Ureter (tissue), 1 donor: Measurements from ENCODE around the gene CNOT11. TPM values are rescaled to one million over a fixed set of nuclear protein-coding genes. Genes with fewer than 3 reads are reported as not detected.
"Not testable (repeated sequence)": the region's sequence is repeated elsewhere in the genome, so short reads cannot be mapped to it uniquely, and the experiment has no call there.

Experiments
- DNase-seq: peaks from one replicate; pipeline ENCODE4 v3.0.0-alpha.2; 2020; ENCODE audit warnings: low spot score
- total RNA-seq: library from RNA; stranded (reverse); gene quantifications from one replicate; pipeline ENCODE4 v1.2.4, GENCODE V29; 2023
- donor health status: DM: yes; HTN: yes; CAD: no.

Gene CNOT11
- 71.3 TPM for total RNA-seq

DNA sequence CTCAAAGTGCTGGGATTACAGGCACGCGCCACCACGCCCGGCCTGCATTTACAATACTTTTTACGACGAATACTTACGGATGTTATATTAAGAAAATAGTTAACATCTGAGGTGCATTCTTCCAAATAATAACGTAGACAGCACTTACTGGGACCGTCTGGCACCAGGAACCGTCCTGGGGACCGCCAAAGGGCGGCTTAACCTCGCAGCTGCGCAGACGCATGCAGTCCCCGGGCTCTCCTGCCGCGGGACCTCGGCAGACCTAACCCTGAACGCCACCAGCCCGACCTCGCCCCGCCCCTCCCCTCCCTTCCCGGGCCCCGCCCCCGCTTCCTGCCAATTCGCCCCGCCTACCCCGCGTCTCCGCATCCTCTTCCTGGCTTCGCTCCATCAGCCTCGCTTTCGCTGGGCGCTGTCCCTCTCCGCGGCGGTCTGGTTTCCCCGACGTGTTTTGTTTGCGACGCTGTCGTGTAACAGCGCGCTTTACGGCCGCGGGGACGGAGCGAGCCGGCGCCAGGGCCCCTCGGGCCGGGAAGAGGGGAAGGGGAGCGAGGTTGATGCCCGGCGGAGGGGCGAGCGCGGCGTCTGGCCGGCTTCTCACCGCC, at the start of gene CNOT11:
Gene CNOT11, plus strand, starts transcription at position 479 of the 605 bp plus-strand sequence. Its CDS starts 79 bp downstream, at position 558.
- DNase-seq = peak; percentile 99

DNA sequence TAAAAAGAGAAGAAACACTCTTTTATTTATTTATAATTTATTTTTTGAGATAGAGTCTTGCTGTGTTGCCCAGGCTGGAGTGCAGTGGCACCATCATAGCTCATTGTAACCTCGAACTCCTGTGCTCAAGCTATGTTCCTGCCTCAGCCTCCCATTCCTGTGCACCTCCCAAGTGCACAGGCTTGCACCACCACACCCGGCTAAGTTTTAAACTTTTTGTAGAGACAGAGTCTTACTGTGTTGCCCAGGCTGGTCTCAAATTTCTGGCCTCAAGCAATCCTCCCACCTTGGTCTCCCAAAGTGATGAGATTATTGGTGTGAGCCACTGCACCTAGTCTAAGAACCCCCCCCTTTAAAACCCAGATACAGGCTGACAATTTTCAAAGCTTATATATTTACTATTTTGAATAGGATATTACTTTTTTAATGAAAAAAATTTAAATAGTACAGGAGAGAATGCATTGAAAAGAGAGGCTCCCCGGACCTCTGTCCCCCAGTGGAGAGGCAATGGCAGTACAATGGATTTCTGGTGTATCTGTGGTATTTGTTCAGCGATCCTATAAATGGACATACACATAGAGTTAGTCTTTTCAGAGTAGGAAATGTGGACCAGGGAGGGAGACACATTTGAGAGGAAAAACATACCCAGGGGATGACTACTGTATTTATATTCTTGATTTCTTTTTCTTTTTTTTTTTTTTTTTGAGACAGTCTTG, 48.1 kb upstream of the CNOT11 start:
- no peak for DNase-seq

DNA sequence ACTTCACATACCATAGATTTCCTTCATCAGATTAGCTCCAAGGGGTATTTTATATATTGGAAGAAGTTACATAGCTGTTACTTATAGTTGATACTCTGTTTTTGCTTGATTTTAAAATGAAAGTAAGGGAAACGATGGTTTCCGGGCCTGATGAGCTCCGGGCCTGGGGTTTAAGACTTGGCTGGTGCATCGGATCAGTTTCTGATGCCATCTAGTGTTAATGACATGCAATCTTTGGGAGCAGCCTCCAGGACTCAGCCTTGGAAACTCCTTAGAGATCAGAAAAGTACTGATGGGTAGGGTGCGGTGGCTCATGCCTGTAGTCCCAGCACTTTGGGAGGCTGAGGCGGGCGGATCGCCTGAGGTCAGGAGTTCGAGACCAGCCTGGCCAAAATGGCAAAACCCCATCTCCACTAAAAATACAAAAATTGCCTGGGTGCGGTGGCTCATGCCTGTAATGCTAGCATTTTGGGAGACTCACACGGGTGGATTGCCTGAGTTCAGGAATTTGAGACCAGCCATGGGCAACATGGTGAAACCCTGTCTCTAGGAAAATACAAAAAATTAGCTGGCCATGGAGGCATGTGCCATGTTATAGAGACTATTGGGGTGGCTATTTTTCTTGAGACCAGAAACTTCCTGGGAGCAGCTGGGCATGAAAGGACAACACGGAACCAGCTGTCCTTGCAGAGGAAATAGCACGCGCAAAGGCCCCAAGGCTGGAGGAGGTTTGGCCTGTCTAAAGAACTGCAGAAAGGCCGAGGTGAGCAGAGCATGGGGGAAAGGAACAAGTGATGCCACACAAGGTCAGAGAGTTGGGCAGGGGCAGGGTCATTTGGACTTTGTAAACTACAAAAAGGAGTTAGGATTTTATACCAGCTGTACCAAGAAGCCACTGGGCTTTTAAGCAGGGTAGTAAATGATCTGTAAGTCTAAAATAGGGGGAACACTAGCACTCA, 46.9 kb upstream of the CNOT11 start:
- peak; percentile 65 for DNase-seq

DNA sequence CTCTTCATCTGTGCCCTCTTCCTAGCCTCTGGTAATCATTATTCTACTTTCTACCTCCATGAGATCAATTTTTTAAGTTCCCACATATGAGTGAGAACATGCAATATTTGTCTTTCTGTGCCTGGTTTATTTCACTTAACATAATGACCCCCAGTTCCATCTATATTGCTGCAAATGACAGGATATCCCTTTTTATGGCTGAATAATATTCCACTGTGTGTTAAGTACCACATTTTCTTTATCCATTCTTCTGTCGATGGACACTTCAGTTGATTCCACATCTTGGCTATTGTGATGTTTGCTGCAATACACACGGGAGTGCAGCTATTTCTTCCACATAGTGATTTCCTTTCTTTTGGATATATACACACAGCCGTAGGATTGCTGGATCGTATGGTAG, 43.9 kb upstream of the CNOT11 start:
- DNase-seq = no peak

DNA sequence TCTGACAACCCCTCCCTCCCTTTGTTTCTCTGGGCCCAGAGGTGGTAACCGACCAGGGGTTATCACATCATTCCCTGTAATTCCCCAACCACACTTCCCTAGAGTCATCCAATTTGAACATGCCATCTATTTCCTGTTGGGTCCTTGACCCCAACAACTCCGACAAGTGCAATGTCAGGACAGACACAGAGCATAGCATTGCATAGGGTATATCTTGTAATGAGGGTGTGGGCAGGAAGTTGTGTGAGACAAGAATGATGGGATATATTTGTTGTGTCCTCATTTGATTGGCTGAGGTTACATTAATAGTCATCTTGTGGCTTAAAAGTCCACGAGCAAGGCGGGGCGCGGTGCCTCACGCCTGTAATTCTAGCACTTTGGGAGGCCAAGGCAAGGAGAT, 33.4 kb upstream of the CNOT11 start:
- no peak for DNase-seq

DNA sequence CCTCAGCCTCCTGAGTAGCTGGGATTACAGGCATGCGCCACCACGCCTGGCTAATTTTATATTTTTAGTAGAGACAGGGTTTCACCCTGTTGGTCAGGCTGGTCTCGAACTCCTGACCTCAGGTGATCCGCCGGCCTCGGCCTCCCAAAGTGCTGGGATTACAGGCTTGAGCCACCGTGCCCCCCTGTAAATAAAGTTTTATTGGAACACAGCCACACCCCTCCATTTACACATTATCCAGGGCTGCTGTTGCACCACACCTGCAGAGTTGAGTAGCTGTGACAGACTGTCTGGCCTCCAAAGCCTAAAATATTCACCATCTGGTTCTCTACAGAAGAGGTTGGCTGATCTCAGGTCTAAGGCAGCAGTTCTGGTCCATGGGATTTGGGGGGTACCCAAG, 32.6 kb upstream of the CNOT11 start:
- DNase-seq = not testable (repeated sequence)

DNA sequence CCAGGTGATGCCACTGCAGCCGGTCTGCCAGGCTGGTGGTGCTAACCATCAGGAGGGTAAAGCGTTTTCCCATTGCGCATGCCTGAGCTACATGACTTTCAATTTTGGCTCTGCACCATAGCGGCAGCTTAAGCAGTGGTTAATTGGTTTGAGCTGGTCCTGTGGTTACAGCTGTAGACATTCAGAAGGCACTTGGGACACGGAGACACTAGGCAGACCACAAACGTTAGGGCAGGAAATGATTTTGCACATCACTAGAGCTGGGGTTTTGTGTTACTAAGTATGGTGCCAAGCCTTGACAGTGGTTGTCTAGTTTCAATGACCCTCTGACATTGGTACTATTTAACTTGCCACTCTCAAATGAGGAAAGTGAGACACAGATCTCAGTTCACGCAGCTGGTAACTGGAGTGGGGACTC, 28.9 kb upstream of the CNOT11 start:
- no peak for DNase-seq

DNA sequence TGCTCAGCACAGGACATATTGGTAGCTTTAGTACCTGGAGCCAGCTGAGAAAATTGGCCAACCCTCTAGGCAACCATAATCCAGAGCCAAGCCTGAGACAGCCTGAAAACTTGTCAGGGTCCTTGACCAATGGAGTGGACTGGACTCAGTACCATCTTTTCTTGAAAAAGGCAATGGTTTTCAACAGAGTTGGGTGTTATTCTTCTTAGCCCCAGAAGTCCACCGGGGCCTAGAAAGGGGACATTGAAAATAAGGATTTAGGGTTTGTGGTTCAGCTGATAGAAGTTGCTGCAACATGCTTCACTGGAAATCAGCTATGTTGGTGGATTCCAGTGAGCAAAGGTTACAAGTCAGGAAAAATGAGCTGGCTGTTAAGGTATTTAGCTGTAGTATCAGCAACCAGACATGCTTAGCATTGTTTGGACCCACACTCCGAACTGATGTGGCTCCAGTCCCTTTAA, 22.1 kb upstream of the CNOT11 start:
- DNase-seq = no peak

DNA sequence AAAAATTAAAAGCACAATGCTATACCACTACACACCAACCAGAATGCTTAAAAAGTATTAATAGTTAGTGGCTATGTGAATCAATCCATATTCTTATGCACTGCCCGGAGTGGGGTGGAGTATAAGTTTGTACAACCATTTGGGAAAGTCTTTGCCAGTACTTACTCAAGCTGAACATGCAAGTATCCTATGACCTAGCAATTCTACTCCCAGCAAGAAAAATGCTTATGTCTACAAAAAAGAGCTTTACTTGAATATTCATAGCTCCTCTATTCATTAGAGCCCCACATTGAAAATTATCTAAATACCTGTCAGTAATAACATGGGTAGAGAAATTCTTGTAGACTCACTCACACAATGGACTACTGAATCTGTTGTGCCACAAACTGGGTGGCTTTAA, 21.4 kb upstream of the CNOT11 start:
- DNase-seq = no peak

DNA sequence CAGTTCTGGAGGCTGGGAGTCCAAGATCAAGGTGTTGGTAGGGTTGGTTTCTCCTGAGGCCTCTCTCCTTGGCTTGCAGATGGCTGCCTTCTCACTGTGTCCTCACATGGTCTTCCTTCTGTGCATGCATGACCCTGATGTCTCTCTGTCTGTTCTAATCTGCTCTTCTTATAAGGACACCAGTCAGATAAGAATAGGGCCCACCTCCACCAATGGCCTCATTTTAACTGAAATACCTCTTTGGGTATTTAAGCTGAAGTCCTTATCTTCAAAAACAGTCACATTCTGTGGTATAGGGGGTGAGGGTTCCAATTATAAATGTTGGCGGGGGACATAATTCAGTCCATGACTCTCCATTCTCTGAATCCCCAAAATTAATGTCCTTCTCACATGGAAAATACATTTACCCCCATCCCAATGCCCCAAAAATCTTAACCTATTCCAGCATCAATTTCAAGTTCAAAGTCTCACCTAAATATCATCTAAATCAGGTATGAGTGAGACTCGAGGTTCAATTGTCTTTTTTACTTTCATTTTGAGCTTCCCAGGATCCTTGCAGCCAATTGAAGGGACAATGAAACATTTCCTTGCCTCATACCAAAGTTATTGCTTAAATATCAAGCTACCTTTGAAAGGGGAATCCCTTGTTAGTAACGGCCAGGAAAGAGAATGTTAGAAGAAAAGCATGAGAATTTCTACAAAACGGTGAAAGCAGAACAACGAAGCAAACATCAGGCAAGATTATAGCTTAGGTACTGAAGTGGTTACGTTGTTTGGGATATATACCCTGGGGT, 20.6 kb upstream of the CNOT11 start:
- no peak for DNase-seq

DNA sequence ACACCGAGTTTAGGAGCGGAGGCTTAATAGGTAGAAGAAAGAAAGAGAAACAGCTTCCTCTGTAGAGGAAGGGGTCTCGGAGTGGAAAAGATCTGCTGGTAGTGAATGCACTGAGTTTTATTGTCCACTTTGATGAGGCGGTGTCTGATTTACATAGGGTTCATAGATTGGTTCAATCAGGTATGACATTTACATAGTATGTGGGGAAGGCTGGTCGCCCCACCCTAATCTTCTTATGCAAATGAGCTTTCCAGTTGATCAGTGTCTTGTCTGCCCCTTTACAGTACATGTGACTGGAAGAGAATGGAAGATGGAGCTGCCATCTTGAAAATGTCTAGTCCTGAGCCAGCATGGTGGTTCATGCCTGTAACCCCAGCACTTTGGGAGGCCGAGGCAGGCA, 19.9 kb upstream of the CNOT11 start:
- no peak for DNase-seq

DNA sequence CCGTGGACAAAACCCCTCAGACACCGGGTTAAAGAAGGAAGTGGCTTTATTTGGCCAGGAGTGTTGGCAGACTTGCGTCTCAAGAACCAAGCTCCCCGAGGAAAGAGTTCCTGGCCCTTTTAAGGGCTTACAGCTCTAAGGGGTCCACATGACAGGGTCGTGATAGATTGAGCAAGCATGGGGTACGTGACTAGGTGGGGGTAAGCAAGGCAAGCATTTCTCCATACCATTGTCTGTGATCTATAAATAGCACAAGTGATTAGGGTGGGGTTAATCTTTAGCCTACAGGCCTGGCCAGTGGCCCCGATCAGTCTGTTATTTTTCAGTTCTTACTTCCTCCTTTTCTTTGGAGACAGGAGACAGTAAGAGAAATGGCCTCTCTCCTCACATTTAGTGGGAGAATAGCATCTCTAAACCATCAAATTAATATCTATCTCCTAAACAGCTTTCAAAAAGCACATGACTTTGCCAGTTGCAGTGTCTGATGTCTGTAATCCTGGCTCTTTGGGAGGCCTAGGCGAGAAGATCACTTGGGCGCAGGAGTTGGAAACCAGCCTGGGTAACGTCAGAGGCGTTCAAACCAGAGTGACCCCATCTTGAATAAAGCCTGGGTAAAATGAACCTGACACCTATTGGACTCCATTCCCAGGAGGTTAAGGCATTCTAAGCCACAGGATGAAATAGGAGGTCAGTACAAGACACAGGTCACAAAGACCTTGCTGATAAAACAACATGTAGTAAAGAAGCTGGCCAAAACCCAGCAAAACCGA, 18.3 kb upstream of the CNOT11 start:
- no peak for DNase-seq

DNA sequence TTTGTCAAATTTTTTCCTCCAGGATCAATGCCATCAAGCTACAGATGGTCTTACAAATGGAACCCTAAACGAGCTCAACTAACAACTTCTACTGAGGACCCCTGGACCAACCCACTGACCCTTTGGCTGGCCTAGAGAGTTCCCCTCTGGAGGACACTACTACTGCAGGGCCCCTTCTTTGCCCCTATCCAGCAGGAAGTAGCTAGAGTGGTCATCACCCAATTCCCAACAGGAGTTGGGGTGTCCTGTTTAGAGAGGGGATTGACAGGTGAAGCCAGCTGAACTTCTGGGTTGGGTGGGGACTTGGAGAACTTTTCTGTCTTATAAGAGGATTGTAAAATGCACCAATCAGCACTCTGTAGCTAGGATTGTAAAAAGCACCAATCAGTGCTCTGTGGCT, 16.7 kb upstream of the CNOT11 start:
- DNase-seq = not testable (repeated sequence)

DNA sequence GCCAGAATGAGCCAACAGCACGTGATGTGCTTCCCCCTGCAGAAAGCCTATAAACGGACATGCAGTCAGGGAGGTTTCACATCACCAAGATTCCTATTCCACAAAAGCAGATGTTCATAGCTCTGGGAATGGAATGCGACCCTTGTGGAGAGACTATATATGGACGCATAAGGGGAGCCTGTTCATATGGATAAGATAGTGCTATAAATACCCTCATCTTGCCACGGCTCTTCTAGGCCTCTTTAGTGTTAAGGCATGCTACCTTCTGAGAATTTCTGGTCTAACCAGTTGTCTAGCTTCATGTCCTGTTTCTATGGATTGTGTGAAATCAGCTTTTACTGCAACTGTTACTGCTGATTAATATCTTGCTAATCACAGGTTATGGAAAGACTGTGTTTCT, 14.7 kb upstream of the CNOT11 start:
- not testable (repeated sequence) for DNase-seq

DNA sequence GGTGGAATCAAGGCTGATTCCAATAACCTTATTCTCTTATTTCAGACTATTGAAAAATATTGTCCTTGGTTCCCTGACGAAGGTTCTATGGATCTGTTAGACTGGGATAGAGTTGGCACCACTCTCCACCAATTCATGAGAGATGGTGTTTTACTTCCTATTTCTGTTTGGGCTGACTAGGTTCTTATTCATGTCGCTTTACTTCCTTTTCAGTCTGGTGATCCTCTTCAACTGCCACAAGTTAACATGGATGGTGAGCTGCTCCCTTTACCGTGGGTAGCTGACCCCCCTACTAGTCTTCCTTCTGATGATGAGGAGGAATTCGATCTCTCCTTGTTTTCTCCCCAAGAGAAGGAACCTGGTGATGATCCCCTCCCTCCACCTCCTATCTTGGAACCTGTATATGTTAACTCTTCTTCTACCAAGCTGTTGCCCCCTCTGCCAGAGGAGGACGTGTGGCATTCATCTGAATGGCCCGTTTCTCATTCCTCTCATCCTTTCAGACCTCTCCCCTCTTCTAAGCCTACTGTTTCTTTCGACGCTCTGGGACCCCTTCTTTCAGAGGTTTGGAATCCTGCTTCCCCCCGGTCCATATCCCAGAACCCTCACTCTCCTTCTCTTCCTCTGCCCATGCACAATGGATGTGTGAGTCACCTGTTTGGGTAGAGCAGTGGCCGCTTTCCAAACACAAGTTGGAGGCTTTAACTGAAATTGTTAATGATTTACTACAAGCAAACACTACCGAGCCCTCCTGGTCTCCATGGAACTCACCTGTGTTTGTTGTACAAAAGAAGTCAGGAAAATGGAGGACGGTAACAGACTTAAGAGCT, 13.5 kb upstream of the CNOT11 start:
- peak; percentile 67 for DNase-seq

DNA sequence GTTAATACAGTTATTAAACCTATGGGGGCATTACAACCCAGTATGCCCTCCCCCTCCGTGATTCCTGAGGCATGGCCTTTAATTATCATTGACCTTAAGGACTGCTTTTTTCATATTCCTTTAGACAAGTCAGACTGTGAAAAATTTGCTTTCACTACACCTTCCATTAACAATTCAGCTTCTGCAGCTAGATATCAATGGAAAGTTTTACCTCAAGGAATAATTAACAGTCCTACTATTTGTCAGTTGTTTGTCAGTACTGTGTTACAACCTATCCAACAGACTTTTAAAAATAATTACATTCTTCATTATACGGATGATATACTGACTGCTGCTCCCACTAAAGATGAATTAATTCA, 12.9 kb upstream of the CNOT11 start:
- not testable (repeated sequence) for DNase-seq

DNA sequence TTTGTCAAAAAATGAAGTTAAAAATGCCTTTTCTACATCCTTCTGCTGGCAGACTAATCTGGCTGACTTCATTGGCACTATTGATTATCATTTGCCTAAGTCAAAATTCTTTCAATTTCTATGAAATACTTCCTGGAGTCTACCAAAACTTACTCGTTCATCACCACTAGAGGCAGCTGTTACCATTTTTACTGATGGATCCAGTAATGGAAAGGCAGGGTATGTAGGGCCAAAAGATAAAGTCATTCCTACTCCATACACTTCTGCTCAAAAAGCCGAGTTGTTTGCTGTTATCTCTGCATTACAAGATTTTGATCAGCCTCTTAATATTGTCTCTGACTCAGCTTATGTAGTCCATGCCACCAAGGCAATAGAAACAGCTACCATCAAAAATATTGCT, 12.0 kb upstream of the CNOT11 start:
- not testable (repeated sequence) for DNase-seq

DNA sequence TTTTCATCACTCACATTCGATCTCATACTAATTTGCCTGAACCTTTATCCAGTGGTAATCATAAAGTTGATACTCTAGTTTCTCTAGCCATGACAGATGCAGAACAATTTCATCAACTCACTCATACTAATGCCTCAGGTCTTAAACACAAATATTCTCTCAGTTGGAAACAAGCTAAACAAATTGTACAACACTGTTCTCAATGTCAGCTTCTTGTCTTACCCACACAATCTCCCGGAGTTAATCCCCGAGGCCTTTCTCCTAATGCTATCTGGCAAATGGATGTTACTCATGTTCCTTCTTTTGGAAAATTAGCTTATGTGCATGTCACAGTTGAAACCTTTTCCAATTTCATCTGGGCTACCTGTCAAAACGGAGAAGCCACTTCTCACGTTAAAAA, 11.5 kb upstream of the CNOT11 start:
- DNase-seq = no peak

DNA sequence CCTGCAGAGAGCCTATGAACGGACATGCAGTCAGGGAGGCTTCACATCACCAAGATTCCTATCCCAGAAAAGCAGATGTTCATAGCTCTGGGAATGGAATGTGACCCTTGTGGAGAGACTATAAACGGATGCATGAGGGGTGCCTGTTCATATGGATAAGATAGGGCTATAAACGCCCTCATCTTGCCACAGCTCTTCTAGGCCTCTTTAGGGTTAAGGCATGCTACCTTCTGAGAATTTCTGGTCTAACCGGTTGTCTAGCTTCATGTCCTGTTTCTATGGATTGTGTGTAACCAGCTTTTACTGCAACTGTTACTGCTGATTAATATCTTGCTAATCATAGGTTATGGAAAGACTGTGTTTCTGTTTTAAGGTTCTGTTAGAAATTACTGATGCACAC, 8.3 kb upstream of the CNOT11 start:
- DNase-seq = not testable (repeated sequence)

DNA sequence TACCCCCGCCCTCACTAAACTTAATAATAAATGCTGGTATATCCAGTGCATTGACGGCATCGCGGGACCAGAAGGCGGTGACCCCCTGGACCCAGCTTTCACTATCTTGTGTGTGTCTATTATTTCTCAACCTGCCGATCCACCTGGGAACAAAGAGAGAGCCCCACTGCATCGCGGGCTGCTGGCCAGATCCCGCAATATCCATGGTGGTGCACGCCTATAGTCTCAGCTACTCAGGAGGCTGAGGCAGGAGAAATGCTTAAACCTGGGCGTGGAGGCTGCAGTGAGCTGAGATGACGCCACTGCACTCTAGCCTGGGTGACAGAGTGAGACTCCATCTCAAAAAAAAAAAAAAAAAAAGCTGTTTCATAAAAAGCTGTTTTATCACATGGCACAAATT, 7.8 kb upstream of the CNOT11 start:
- DNase-seq = not testable (repeated sequence)
